HG03060 (cell line): ENCODE results near the gene CLTRN.
"Not testable (repeated sequence)": the region's sequence is repeated elsewhere in the genome, so short reads cannot be mapped to it uniquely, and the experiment has no call there.

Experiments
- ATAC-seq: cut with Tn5 transposase; IDR thresholded peaks from one replicate; pipeline ENCODE4 v1.9.1; 2021; ENCODE audit warnings: low read depth, moderate number of reproducible peaks; ENCODE audit not compliant: unreplicated experiment

The CLTRN gene, protein sequence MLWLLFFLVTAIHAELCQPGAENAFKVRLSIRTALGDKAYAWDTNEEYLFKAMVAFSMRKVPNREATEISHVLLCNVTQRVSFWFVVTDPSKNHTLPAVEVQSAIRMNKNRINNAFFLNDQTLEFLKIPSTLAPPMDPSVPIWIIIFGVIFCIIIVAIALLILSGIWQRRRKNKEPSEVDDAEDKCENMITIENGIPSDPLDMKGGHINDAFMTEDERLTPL

GRCh38 chrX:15664487-15665444, at the start of gene CLTRN:
TSS of gene CLTRN (minus strand) at chrX:15664805. CDS start at chrX:15664775, 30 bp downstream.
- no peak for ATAC-seq

DNA sequence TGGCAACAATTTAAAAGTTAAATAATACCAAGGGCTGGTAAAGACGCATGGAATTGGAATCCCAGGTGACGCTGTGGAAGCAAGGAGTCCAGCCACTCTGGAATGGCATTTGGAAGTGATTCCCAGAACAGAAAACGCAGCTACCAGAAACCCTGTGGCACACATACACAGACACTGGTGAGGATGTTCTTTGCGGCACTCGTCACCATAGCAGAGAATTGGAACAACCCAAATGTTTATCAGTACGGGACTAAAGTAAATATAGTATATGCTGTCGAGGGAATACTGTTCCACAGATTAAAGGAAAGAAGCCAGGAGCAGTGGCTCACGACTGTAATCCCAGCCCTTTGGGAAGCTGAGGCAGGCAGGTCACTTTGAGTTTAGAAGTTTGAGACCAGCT, 39.7 kb upstream of the CLTRN start:
- not testable (repeated sequence) for ATAC-seq

DNA sequence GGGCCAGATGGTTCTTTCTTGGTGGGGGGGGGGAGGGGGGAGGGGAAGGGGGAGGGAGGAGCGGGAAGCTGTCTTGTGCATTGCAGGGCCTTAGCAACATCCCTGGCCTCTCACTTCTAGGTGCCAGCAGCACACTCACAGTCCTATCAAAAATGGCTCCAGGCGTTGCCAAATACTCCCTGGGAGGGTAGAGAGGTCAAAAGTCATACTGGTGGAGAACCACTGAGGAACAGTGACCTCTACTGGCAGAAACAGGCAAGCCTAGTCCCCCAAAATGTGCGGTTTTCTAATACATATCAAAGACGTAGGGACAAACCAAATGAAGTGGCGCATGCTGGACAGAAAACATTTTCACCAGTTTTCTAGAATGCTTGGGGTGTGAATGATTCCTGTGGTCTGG, 39.2 kb upstream of the CLTRN start:
- ATAC-seq: not testable (repeated sequence)

GRCh38 chrX:15702488-15703371, 38.1 kb upstream of the CLTRN start:
- ATAC-seq: no peak

DNA sequence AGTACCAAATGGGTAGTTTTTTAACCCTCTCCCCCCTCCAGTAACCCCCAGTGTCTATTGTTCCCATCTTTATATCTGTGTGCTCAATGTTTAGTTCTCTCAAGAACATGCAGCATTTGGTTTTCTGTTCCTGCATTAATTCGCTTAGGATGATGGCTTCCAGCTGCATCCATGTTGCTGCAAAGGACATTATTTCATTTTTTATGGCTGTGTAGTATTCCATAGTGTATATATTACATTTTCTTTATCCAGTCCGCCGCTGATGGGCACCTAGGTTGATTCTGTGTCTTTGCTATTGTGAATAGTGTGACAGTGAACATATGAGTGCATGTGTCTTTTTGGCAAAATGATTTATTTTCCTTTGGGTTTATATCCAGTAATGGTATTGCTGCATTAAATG, 31.9 kb upstream of the CLTRN start:
- ATAC-seq: no peak

GRCh38 chrX:15694941-15695451, 30.4 kb upstream of the CLTRN start:
- no peak for ATAC-seq

- no peak for ATAC-seq
Measured at GRCh38 chrX:15686818-15687685, 22.4 kb upstream of the CLTRN start.

GRCh38 chrX:15683193-15683592, 18.6 kb upstream of the CLTRN start:
- no peak for ATAC-seq

DNA sequence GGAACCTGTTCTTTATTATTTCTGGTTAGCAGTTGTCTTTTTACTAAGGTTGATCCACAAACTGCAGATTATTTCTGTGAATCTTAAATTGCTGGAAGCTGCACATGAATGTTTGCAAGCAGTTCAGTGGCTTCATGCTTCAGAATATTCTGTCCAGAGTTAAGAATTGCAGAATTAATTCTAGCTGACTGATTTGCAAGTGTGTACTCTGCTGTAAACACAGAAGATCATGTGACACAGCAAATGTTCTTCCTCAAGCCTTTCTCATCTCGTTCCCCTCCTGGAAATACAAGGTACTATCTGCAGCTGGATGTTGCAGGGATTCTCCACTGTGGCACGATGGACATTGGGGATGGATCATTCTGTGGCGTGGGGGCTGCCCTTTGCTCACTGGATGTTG, 16.8 kb upstream of the CLTRN start:
- no peak for ATAC-seq

GRCh38 chrX:15680401-15680800, 15.8 kb upstream of the CLTRN start:
- ATAC-seq: no peak

DNA sequence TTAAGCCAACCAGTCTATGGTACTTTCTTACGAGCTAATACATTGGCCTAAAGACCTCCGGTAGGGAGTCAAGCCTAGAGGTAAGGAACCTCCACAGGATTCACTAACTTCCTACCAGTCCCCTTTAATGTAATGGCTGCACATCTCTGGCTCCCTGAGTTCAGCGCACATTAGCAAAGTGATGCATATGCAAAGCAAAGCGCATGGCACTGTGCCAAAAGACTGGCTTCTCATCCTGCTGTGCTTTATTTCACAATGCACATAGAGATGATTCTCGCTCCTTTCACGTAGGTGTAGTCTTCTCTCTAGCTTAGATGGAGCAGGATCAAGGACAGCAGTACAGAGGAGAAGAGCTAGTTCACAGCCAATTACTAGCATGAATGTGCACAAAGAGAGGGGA, 14.6 kb upstream of the CLTRN start:
- no peak for ATAC-seq

DNA sequence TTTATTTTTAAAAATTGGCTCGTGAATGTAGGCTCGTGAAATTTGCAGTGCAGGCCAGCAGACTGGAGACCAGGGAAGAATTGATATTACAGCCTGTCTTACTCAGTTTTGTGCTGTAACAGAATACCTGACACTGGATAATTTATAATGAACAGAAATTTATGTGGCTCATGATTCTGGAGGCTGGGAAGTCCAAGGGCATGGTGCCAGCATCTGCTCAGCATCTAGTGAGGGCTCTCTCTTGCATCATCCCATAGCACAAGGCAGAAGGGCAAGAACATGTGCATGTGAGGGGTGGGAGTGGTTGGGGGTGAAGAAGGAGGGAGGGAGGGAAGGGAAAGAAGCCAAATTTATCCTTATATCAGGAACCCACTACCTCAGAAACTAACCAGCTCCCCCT, 13.7 kb upstream of the CLTRN start:
- ATAC-seq: no peak

GRCh38 chrX:15676886-15677285, 12.3 kb upstream of the CLTRN start:
- no peak for ATAC-seq

- peak; percentile 39 for ATAC-seq
Measured at GRCh38 chrX:15675490-15675921, 10.9 kb upstream of the CLTRN start.

DNA sequence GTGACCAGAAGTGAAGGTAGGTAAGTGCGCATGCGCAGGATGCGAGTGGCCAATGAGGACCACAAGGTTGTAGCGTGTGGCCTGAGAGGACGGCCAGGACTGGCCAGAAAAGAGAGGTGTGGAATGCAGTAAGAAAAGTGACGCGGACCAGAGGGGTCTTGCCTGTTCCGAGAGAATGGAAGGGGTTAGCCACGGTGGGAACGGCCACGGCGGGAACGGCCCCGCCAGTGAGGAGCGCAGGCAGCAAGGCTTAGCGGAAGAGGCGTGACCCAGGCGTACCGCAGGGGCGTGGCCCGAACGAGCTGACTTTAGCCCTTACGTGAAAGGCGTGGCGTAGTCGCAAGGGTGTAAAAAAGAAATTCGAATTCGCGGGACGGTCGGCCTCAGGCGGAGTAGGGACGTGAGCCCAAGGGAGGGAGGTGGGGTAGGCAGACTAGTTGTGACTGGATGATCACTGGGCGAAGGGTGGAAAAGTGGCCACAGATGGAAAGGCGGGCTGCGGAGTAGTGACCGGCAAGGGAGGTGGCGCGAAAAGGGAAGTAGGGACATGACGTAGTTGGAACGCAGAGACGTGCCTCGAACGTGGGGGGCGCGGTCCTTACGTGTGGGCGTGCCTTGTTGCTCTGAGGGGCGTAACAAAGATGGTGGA, 10.4 kb upstream of the CLTRN start:
- peak; percentile 81 for ATAC-seq

- ATAC-seq: no peak
Measured at GRCh38 chrX:15674514-15674840, 9.9 kb upstream of the CLTRN start.

DNA sequence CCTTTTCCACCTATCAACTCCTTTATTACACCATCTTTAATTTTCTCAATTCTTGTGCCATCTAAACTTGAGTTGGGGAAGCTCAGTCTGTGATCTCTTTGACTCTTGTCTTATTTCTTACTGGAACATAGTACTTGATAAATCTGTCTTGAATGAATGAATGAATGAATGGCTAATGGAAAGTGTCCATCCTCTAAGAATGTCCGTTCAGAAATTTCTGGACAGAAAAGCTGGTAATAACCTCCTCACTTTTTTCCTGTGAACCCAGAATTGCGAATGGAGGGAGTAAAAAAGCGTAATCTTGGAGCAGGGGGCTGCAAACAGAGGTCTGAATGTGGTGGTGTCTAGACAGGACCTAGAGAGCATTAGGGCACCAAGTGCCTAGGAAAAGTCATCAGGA, 9.4 kb upstream of the CLTRN start:
- ATAC-seq: no peak

DNA sequence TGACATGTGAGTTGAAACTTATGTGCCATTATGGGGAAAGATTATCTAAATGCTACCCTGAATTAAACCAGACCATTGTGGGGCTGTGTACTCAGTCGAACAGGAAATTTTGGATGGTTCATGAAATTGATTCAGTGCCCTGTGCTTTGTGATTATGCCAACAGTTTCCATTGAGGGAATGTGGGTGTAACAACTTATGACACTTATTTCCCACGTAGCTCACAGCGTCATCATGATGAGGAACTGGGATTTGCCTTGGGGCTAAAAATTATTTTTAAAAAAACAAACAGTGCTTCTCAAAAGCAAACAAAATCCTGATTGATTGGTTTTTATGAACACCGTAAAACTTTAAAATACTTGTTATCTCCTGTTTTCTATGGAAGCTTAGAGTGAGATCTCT, 8.3 kb upstream of the CLTRN start:
- no peak for ATAC-seq

GRCh38 chrX:15663439-15663838, 1.2 kb downstream of the CLTRN start:
- ATAC-seq: no peak
